Natural killer cell treated with Interleukin-12 subunit alpha and Interleukin-12 subunit beta and Interleukin-15 and Interleukin-18, amount 100 ng/mL, for 72 hours (primary cell): Measurements from ENCODE around the gene MEIG1. TPM values are rescaled to one million over a fixed set of nuclear protein-coding genes. Genes with fewer than 3 reads are reported as not detected.
"Not testable (repeated sequence)": the region's sequence is repeated elsewhere in the genome, so short reads cannot be mapped to it uniquely, and the experiment has no call there.

Source experiments
- ATAC-seq, 2 donors: fragments of 150-1000 bp; cut with Tn5 transposase in 1 of 2; sonication (Bioruptor Pico), chemical (Tn5 transposase) in 1 of 2; 2 replicates each; pipeline ENCODE4 v1.10.0; 2021
- DNase-seq: peaks from one replicate; pipeline ENCODE4 v3.0.0; 2022; ENCODE audit warnings: low spot score
- H3K27ac Mint-ChIP-seq, 2 donors: 1 replicate in 1 of 2; 2 replicates in 1 of 2; pipeline ENCODE4 v1.8.0; 2022; ENCODE audit warnings: mixed read lengths in 2 of 2, mild to moderate bottlenecking in 1 of 2, moderate library complexity in 1 of 2
- H3K27me3 Mint-ChIP-seq, 2 donors: 1 replicate in 1 of 2; 2 replicates in 1 of 2; pipeline ENCODE4 v1.8.0; 2022; ENCODE audit warnings: mixed read lengths in 2 of 2
- H3K36me3 Mint-ChIP-seq: one replicate; pipeline ENCODE4 v1.8.0; 2022; ENCODE audit warnings: mixed read lengths
- H3K4me1 Mint-ChIP-seq, 2 donors: 1 replicate in 1 of 2; 2 replicates in 1 of 2; pipeline ENCODE4 v1.8.0; 2022; ENCODE audit warnings: low read depth in 2 of 2, mixed read lengths in 2 of 2, mild to moderate bottlenecking in 1 of 2
- H3K4me3 Mint-ChIP-seq: one replicate; pipeline ENCODE4 v1.8.0; 2022; ENCODE audit warnings: mixed read lengths
- H3K9me3 Mint-ChIP-seq: 2 replicates; pipeline ENCODE4 v1.8.0; 2022; ENCODE audit warnings: mixed read lengths
- total RNA-seq, 2 donors: library from RNA; stranded (reverse); gene quantifications; one replicate each; pipeline ENCODE4 v1.2.3, GENCODE V29; 2022

Gene MEIG1
- total RNA-seq: not detected

- Mint-ChIP-seq H3K9me3 (no peaks in the 10 kb centered on the region), H3K36me3 (no peaks in the 10 kb centered on the region), H3K4me3 (peak within 1 kb of the TSS; percentile 97), H3K4me1 (peaks cover 18 to 20% of the 10 kb centered on the region in 2 donors), H3K27me3 (no peaks in the 10 kb centered on the region), H3K27ac (peak within 1 kb of the TSS; percentile 98 to 99)
- ATAC-seq (peak; percentile 94 to 96), DNase-seq (peak; percentile 91)
Observed at GRCh38 chr10:14959221-14960057, at the start of gene MEIG1. Gene MEIG1 (plus strand): TSS chr10:14959388. CDS start chr10:14966469, 7,081 bp downstream.

GRCh38 chr10:14910953-14911352 is 48.2 kb upstream of the MEIG1 start:
- ATAC-seq (no peak), DNase-seq (no peak)
- peaks cover 11 to 18% of the 10 kb centered on the region in 2 donors for H3K4me1 Mint-ChIP-seq
- no peaks in the 10 kb centered on the region for H3K27me3 Mint-ChIP-seq
- H3K36me3 Mint-ChIP-seq: peaks cover 51% of the 10 kb centered on the region
- no peak overlapping the region for H3K27ac Mint-ChIP-seq
- no peak overlapping the region for H3K4me3 Mint-ChIP-seq
- no peaks in the 10 kb centered on the region for H3K9me3 Mint-ChIP-seq

GRCh38 chr10:14911801-14912200 is 47.4 kb upstream of the MEIG1 start:
- no peaks in the 10 kb centered on the region for H3K27me3 Mint-ChIP-seq
- peaks cover 11 to 20% of the 10 kb centered on the region in 2 donors for H3K4me1 Mint-ChIP-seq

GRCh38 chr10:14916600-14916999 is 42.6 kb upstream of the MEIG1 start:
- Mint-ChIP-seq H3K36me3 (peaks cover 61% of the 10 kb centered on the region), H3K4me3 (no peak overlapping the region), H3K4me1 (peaks cover 11 to 23% of the 10 kb centered on the region in 2 donors), H3K9me3 (no peaks in the 10 kb centered on the region), H3K27me3 (no peaks in the 10 kb centered on the region), H3K27ac (no peak overlapping the region)
- ATAC-seq (no peak), DNase-seq (no peak)

More at GRCh38 chr10:14911801-14912200, 47.4 kb upstream of the MEIG1 start:
- no peak overlapping the region for H3K4me3 Mint-ChIP-seq
- H3K9me3 Mint-ChIP-seq: no peaks in the 10 kb centered on the region
- H3K27ac Mint-ChIP-seq: no peak overlapping the region
- DNase-seq: no peak
- ATAC-seq: no peak
- peaks cover 55% of the 10 kb centered on the region for H3K36me3 Mint-ChIP-seq

GRCh38 chr10:14917827-14918226 is 41.4 kb upstream of the MEIG1 start:
- H3K4me3 Mint-ChIP-seq: no peak overlapping the region
- ATAC-seq: no peak
- peaks cover 11 to 23% of the 10 kb centered on the region in 2 donors for H3K4me1 Mint-ChIP-seq
- H3K27ac Mint-ChIP-seq: no peak overlapping the region
- H3K36me3 Mint-ChIP-seq: peaks cover 67% of the 10 kb centered on the region
- no peaks in the 10 kb centered on the region for H3K9me3 Mint-ChIP-seq
- H3K27me3 Mint-ChIP-seq: no peaks in the 10 kb centered on the region
- DNase-seq: no peak

GRCh38 chr10:14918964-14919363 is 40.2 kb upstream of the MEIG1 start:
- no peaks in the 10 kb centered on the region for H3K27me3 Mint-ChIP-seq
- peak overlapping the region in 1 of 2 donors; percentile 27 for H3K27ac Mint-ChIP-seq
- H3K36me3 Mint-ChIP-seq: peaks cover 60% of the 10 kb centered on the region
- H3K4me1 Mint-ChIP-seq: peaks cover 6 to 20% of the 10 kb centered on the region in 2 donors
- H3K4me3 Mint-ChIP-seq: no peak overlapping the region
- DNase-seq (no peak), ATAC-seq (no peak)
- no peaks in the 10 kb centered on the region for H3K9me3 Mint-ChIP-seq

GRCh38 chr10:14924013-14924412 is 35.2 kb upstream of the MEIG1 start:
- DNase-seq (no peak), ATAC-seq (no peak)
- H3K4me3 Mint-ChIP-seq: no peak overlapping the region
- no peak overlapping the region for H3K27ac Mint-ChIP-seq
- no peaks in the 10 kb centered on the region for H3K9me3 Mint-ChIP-seq
- H3K4me1 Mint-ChIP-seq: peaks cover 0 to 10% of the 10 kb centered on the region in 2 donors
- H3K27me3 Mint-ChIP-seq: no peaks in the 10 kb centered on the region
- H3K36me3 Mint-ChIP-seq: peaks cover 52% of the 10 kb centered on the region

- H3K4me3 Mint-ChIP-seq: no peak overlapping the region
- no peaks in the 10 kb centered on the region for H3K27me3 Mint-ChIP-seq
- ATAC-seq (no peak), DNase-seq (no peak)
- H3K9me3 Mint-ChIP-seq: no peaks in the 10 kb centered on the region
- H3K4me1 Mint-ChIP-seq: peaks cover 0 to 7% of the 10 kb centered on the region in 2 donors
- no peak overlapping the region for H3K27ac Mint-ChIP-seq
- peaks cover 40% of the 10 kb centered on the region for H3K36me3 Mint-ChIP-seq
Observed at GRCh38 chr10:14925268-14925667, 33.9 kb upstream of the MEIG1 start.

- H3K27ac Mint-ChIP-seq: no peak overlapping the region
- DNase-seq (no peak), ATAC-seq (no peak)
- H3K27me3 Mint-ChIP-seq: no peaks in the 10 kb centered on the region
- peaks cover 37% of the 10 kb centered on the region for H3K36me3 Mint-ChIP-seq
- no peak overlapping the region for H3K4me3 Mint-ChIP-seq
- H3K4me1 Mint-ChIP-seq: peaks cover 0 to 7% of the 10 kb centered on the region in 2 donors
- H3K9me3 Mint-ChIP-seq: no peaks in the 10 kb centered on the region
Observed at GRCh38 chr10:14926061-14926470, 33.1 kb upstream of the MEIG1 start.

GRCh38 chr10:14926722-14927416 is 32.3 kb upstream of the MEIG1 start:
- Mint-ChIP-seq H3K4me1 (peaks cover 0 to 3% of the 10 kb centered on the region in 2 donors), H3K27ac (no peak overlapping the region), H3K9me3 (no peaks in the 10 kb centered on the region), H3K4me3 (no peak overlapping the region), H3K36me3 (peaks cover 30% of the 10 kb centered on the region), H3K27me3 (no peaks in the 10 kb centered on the region)
- ATAC-seq (no peak), DNase-seq (no peak)

- peaks cover 25% of the 10 kb centered on the region for H3K36me3 Mint-ChIP-seq
- H3K4me1 Mint-ChIP-seq: peaks cover 0 to 3% of the 10 kb centered on the region in 2 donors
- H3K27ac Mint-ChIP-seq: no peak overlapping the region
- no peak overlapping the region for H3K4me3 Mint-ChIP-seq
- DNase-seq (no peak), ATAC-seq (no peak)
- H3K27me3 Mint-ChIP-seq: no peaks in the 10 kb centered on the region
- H3K9me3 Mint-ChIP-seq: no peaks in the 10 kb centered on the region
Observed at GRCh38 chr10:14930610-14931009, 28.6 kb upstream of the MEIG1 start.

GRCh38 chr10:14936584-14936983 is 22.6 kb upstream of the MEIG1 start:
- H3K27me3 Mint-ChIP-seq: no peaks in the 10 kb centered on the region
- DNase-seq (no peak), ATAC-seq (no peak)
- peaks cover 6 to 13% of the 10 kb centered on the region in 2 donors for H3K4me1 Mint-ChIP-seq
- no peak overlapping the region for H3K27ac Mint-ChIP-seq
- H3K4me3 Mint-ChIP-seq: no peak overlapping the region
- H3K9me3 Mint-ChIP-seq: no peaks in the 10 kb centered on the region
- H3K36me3 Mint-ChIP-seq: peaks cover 9% of the 10 kb centered on the region

- Mint-ChIP-seq H3K27ac (peak overlapping the region in 1 of 2 donors; percentile 60), H3K4me1 (peaks cover 11 to 23% of the 10 kb centered on the region in 2 donors)
- not testable (repeated sequence) for H3K4me3 Mint-ChIP-seq, H3K27me3 Mint-ChIP-seq, H3K9me3 Mint-ChIP-seq, H3K36me3 Mint-ChIP-seq
- ATAC-seq (peak in 1 of 2 donors; percentile 88), DNase-seq (peak; percentile 81)
Observed at GRCh38 chr10:14938971-14939370, 20.2 kb upstream of the MEIG1 start.
